Activated naive CD4-positive, alpha-beta T cell treated with Interleukin-2 at 50 U/mL for 16 hours (primary cell): Measurements from ENCODE around the gene FBXO41.

ENCODE experiments used
- DNase-seq: peaks from one replicate; pipeline ENCODE4 v3.0.0-alpha.2; 2020

Gene FBXO41

GRCh38 chr2:73260338-73260984 lies 23.8 kb downstream of the FBXO41 start:
- DNase-seq: no peak

DNA sequence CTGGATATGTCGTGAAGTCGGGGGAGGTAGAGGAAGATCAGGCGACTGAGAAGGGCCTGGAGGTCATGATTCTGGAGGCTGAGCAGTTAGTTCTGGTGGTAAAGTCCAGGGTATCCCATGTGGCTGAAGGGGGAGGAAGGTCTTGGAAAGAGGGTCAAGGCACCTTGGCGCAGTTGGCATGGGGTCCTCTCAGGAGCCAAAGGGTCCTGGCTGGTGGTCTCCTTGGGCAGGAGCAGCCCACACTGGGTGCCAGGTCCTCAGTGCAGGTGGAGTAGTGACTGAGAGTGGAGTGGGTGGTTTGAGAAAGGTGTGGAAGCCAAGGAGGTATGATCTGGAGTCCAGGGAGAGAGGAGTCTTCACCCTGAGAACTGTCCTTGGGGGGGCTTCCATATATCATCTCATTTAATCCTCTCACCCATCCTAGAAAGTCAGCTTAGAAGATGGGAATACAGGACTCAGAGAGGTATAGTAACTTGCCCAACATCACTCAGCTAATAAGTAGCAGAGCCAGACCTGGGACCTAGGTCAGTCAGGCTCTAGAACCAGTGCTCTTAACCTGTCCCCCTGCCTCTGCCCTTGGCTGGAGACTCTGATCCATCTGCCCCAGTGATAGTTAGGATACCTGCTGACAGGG lies 24.5 kb downstream of the FBXO41 start:
- DNase-seq: no peak

- no peak for DNase-seq
Observed at GRCh38 chr2:73259276-73259675, 25.0 kb downstream of the FBXO41 start.

DNA sequence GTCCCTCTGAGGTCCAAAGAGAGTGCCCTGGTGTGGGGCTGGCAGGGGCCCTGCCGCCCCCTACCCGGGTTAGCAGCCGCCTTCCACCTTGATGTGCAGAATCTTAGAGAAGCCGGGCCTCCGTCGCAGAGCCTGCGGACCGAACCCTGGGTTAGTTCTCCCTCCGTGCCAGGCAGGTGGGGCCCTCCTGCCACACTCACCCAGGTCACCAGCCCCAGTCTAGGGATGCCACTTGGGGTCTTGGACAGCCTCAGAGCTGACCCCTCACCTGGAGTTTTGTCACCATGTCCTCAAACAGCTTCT lies 25.4 kb downstream of the FBXO41 start:
- DNase-seq: no peak

DNA sequence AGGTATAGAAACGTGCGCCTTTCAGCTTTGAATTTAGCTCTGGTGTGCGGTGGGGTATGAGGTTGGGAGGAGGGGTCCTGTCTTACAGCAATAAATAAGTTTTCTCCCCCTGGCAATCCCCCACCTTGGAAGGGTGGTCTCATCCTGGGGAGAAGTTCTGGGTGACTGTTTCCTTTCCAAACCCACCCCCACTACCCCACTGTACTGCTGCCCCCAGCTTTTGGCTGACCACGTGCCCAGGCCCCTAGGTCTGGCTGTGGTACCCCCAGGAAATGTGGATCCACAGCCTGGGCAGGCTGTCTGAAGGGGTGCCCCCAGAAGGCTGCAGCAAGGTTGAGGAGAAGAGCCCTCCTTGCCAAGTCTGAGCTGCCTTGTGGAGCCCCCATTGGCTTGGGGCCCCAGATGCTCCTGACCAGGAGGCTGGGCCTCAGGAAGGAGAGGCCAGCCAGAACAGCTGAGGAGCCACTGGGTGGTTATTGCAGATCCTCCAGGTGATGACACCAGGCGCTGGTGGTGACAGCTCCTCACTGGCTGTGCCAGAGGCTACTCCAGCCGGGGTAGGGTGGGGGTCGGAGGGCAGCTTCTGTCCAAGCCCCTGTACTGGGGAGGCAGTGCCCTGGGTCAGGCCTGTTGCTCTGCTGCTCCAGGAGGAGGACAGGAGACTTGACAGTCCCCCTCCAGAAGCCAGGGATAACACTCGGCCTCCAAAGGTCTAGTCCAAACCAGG lies 25.9 kb downstream of the FBXO41 start:
- DNase-seq: no peak

GRCh38 chr2:73257425-73258125 lies 26.7 kb downstream of the FBXO41 start:
- no peak for DNase-seq

DNA sequence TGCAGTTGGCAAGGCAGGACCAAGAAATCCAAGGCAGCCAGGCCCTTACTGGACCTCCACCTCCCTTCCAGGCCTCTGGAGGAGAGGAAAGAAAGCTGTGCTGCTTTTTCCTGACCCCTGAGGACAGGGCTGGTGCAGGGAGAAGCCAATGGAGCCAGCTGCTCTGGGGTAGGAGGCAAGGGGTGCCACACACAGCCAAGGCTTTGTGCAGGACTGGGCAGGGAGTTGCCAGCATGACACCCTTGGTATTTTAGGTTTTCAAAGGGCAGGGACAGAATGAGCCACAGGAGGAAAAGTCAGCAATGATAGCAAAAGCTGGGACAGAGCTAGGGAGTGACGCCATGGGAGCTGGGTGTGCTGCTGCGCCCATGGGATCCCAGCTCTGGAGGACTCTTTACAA lies 27.3 kb downstream of the FBXO41 start:
- DNase-seq: no peak

- DNase-seq: no peak
Observed at GRCh38 chr2:73256618-73256922, 27.7 kb downstream of the FBXO41 start.

DNA sequence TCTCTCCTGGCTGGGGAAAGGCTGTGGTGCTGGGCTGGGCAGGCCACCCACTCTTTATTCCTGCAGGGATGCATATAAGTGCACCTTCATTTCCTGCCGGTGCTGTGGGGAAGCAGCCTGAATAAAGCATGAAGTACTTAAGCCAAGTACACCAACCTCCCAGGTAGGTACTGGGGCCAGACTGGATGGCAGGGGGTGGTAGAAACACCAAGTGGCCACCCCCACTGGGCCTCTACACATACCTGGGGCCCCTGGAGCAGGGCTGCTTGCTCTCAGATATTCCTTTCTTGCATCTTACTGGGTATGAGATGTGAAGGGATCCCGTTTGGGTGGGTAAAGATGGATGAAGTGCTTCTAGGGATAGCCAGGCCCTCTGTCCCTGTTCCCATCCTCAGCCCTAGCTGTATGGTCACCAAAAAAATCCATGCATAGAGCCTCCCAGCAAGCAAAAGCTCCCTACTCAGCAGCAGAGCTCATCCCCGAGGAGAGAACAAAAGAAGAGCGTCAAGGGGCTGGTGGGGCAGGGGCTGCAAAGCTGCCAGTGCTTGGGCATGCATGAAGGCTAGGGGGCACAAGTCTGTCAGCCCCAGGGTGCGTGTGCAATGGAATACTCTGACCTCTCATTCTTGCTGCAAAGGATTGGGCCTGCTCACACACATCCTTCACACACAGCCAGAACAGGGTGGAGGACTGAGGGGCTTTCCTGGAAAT lies 28.2 kb downstream of the FBXO41 start:
- no peak for DNase-seq

DNA sequence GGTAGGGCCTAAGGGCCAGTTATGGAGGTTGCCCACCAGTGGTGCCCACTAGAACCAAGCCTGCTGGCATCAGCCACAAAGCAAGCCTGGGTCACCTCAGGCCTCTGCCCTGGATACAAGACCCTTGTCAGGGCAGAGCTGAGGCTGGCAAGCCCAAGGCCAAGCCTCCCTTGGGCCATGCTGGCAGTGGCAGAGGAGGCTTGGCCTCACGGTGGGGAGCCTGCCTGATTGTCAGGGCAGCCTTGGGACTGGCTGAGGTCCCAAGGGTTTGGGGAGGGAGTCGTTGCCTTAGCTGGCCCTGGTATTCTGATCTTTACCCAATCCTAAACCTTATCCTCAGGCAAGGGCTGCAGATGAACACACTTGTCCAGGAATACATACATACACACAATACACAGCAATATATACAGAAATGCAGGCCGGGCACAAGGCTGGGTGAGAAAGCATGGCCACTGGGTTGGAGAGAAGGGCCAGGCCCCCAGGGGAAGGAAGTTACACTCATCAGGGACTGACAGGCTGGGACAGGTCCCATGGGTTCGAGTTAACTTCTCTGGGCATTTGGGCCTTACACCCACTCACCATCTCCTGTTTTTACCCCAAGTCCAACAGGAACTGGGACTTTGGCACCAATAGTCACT lies 29.2 kb downstream of the FBXO41 start:
- DNase-seq: no peak

GRCh38 chr2:73254343-73255006 lies 29.8 kb downstream of the FBXO41 start:
- DNase-seq: no peak

DNA sequence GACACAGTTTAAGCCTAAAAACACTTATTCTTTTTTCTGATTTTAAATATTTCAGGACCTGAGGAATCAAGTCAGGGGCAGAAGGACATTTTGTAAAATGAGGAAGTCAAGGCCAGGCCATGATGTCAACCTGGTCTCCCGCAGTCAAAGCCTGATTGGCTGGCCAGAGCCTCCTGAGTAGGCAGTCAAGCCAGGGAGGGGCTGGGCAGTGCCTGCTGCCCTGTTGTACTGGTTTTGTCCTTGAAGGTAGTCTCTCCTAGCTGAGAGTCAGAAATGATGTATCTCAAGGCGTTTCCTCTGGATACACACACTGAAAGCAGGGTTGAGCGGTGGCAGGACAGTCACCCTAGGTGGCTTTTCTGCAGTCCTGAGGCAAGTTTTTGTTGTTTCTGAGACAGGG lies 30.4 kb downstream of the FBXO41 start:
- DNase-seq: no peak

- no peak for DNase-seq
Observed at GRCh38 chr2:73253400-73253799, 30.9 kb downstream of the FBXO41 start.

DNA sequence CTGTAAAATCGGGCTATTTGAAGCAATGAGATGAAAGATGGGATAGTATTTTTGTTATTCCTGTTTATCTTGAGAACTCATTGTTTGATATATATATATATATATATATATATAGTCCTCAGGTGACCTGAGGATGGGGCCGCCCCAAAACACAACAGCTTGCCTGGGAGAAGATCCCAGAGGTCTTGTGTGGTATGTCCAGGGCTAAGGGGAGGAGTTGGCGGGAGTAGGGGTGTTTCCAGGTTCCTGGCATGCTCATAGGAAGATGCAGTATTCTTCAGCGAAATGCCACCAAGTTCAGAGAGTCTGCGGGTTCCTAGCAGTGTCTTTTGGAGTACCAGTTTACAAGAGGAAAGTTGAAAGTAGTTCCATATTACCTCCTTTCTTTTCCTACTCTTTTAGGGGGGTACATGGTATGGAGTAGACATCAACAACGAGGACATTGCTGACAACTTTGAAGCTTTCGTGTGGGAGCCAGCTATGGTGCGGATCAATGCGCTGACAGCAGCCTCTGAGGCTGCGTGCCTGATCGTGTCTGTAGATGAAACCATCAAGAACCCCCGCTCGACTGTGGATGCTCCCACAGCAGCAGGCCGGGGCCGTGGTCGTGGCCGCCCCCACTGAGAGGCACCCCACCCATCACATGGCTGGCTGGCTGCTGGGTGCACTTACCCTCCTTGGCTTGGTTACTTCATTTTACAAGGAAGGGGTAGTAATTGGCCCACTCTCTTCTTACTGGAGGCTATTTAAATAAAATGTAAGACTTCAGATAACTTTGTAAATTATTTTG lies 31.8 kb downstream of the FBXO41 start:
- DNase-seq: no peak

DNA sequence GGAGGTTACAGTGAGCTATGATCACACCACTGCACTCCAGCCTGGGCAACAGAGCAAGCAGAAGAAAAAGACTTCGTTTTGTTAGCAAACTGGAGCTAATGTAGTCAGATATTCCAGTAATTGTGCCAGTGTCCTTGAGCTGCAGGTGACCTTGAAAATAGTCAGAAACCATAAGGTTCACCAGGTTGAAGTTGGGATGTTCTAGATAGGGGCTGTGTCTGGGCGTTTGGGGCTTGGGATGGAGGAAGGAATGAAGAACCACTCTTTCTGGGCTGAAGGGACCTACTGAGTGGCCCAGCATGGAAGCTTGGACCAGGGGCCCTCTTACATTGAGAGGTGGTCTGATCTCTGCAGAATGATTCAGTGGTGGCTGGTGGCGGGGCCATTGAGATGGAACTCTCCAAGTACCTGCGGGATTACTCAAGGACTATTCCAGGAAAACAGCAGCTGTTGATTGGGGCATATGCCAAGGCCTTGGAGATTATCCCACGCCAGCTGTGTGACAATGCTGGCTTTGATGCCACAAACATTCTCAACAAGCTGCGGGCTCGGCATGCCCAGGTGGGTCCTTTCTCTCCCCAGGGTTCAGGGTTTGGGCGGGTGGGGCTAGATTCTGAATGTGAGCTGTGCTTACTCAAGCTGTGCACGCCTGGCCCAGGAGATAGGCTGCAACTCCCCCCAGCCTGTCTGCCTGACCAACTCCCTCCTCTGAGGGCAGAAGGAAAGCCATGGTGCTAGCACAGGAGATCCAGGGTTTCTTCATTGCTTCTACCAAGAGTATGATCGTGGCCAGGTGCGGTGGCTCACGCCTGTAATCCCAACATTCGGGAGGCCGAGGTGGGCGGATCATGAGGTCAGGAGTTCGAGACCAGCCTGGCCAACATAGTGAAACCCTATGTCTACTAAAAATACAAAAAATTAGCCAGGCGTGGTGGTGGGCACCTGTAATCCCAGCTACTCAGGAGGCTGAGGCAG lies 33.1 kb downstream of the FBXO41 start:
- DNase-seq: no peak

DNA sequence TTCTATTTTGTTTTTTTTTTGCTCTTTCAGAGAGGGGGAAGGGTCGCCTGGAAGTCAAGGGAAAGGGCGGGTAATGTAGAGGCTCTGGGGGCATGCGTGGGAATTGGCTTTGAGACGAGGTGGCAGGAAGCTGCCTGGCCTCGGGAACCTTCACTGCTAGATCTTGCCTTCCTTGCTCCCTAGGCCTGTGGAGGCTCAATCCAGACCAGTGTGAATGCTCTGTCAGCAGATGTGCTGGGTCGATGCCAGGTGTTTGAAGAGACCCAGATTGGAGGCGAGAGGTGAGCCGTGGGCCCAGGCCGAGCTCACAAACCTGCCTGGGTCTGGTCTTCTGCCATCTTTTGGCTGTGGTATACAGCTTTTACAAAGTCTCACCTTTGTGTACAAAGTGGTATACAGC lies 34.6 kb downstream of the FBXO41 start:
- no peak for DNase-seq

GRCh38 chr2:73246850-73247249 lies 37.4 kb downstream of the FBXO41 start:
- DNase-seq: no peak

- DNase-seq: no peak
Observed at GRCh38 chr2:73244580-73244979, 39.7 kb downstream of the FBXO41 start.

- no peak for DNase-seq
Observed at GRCh38 chr2:73243884-73244570, 40.3 kb downstream of the FBXO41 start.

GRCh38 chr2:73239776-73240175 lies 44.5 kb downstream of the FBXO41 start:
- no peak for DNase-seq
